Measurements from ENCODE around the gene PSG11.
"Not testable (repeated sequence)": the region's sequence is repeated elsewhere in the genome, so short reads cannot be mapped to it uniquely, and the experiment has no call there.

The PSG11 gene

GRCh38 chr19:43026369-43026768 lies at the start of gene PSG11:
Gene PSG11, minus strand, starts transcription at chr19:43026469. Its CDS starts 97 bp downstream, at chr19:43026372.
- not testable (repeated sequence) for DNase-seq (ENCODE audit: low read depth)

- DNase-seq (ENCODE audit: low read depth) = not testable (repeated sequence)
Measured at GRCh38 chr19:43062418-43062817, 36.1 kb upstream of the PSG11 start.

- DNase-seq (ENCODE audit: low read depth) = not testable (repeated sequence)
Measured at GRCh38 chr19:43061326-43061725, 35.1 kb upstream of the PSG11 start.

- not testable (repeated sequence) for DNase-seq (ENCODE audit: low read depth)
Measured at GRCh38 chr19:43060254-43060653, 34.0 kb upstream of the PSG11 start.

- not testable (repeated sequence) for DNase-seq (ENCODE audit: low read depth)
Measured at GRCh38 chr19:43059482-43059881, 33.2 kb upstream of the PSG11 start.

GRCh38 chr19:43058440-43058839 lies 32.2 kb upstream of the PSG11 start:
- DNase-seq (ENCODE audit: low read depth) = not testable (repeated sequence)

- DNase-seq (ENCODE audit: low read depth) = not testable (repeated sequence)
Measured at GRCh38 chr19:43047966-43048365, 21.7 kb upstream of the PSG11 start.

- not testable (repeated sequence) for DNase-seq (ENCODE audit: low read depth)
Measured at GRCh38 chr19:43046578-43046977, 20.3 kb upstream of the PSG11 start.

GRCh38 chr19:43043492-43044180 lies 17.4 kb upstream of the PSG11 start:
- not testable (repeated sequence) for DNase-seq (ENCODE audit: low read depth)

- DNase-seq (ENCODE audit: low read depth) = peak; percentile 22
Measured at GRCh38 chr19:43031645-43032044, 5.4 kb upstream of the PSG11 start.

- no peak for DNase-seq (ENCODE audit: low read depth)
Measured at GRCh38 chr19:43028866-43029265, 2.6 kb upstream of the PSG11 start.

GRCh38 chr19:43027985-43028384 lies 1.7 kb upstream of the PSG11 start:
- DNase-seq (ENCODE audit: low read depth) = not testable (repeated sequence)

- DNase-seq (ENCODE audit: low read depth) = not testable (repeated sequence)
Measured at GRCh38 chr19:43027061-43027460, 792 bp upstream of the PSG11 start.

- peak; percentile 38 for DNase-seq (ENCODE audit: low read depth)
Measured at GRCh38 chr19:43022098-43022497, 4.2 kb downstream of the PSG11 start.

GRCh38 chr19:43021629-43022028 lies 4.6 kb downstream of the PSG11 start:
- peak; percentile 27 for DNase-seq (ENCODE audit: low read depth)

GRCh38 chr19:43019588-43019987 lies 6.7 kb downstream of the PSG11 start:
- DNase-seq (ENCODE audit: low read depth) = not testable (repeated sequence)

- DNase-seq (ENCODE audit: low read depth) = not testable (repeated sequence)
Measured at GRCh38 chr19:43005841-43006240, 20.4 kb downstream of the PSG11 start.

- DNase-seq (ENCODE audit: low read depth) = not testable (repeated sequence)
Measured at GRCh38 chr19:43004846-43005245, 21.4 kb downstream of the PSG11 start.

- not testable (repeated sequence) for DNase-seq (ENCODE audit: low read depth)
Measured at GRCh38 chr19:43003634-43004033, 22.6 kb downstream of the PSG11 start.

GRCh38 chr19:43002948-43003347 lies 23.3 kb downstream of the PSG11 start:
- DNase-seq (ENCODE audit: low read depth) = not testable (repeated sequence)

GRCh38 chr19:42996161-42996560 lies 30.1 kb downstream of the PSG11 start:
- not testable (repeated sequence) for DNase-seq (ENCODE audit: low read depth)

- DNase-seq (ENCODE audit: low read depth) = not testable (repeated sequence)
Measured at GRCh38 chr19:42992029-42992604, 34.2 kb downstream of the PSG11 start.

GRCh38 chr19:42989851-42990250 lies 36.4 kb downstream of the PSG11 start:
- DNase-seq (ENCODE audit: low read depth) = no peak
